HepG2 (cell line): ENCODE measurements around the gene HDAC8.

Experiments used
- CTCF ChIP-seq: sonication (generic); formaldehyde crosslinking; IDR thresholded peaks from 2 replicates; pipeline ENCODE4 v1.5.0; 2020; ENCODE audit warnings: mild to moderate bottlenecking, missing genetic modification reagents, moderate library complexity
- MAFK ChIP-seq, 2 experiments: IDR thresholded peaks in 1 of 2; conservative IDR thresholded peaks in 1 of 2; 2 replicates each; pipeline ENCODE4 v1.6.1; 2011; ENCODE audit warnings: improper control_type of control experiment in 2 of 2, low read length in 2 of 2
- SMC3 ChIP-seq: IDR thresholded peaks from 2 replicates; pipeline ENCODE4 v1.6.1; 2011; ENCODE audit warnings: low read length, improper control_type of control experiment
- ZBTB1 ChIP-seq: sonication (generic); formaldehyde crosslinking; IDR thresholded peaks from 2 replicates; pipeline ENCODE4 v1.4.0; 2020; ENCODE audit warnings: missing genetic modification reagents, borderline replicate concordance
- ZFX ChIP-seq: sonication (generic); formaldehyde crosslinking; IDR thresholded peaks from 2 replicates; pipeline ENCODE4 v1.4.0; 2020; ENCODE audit warnings: mild to moderate bottlenecking, low read depth, missing genetic modification reagents, moderate library complexity

GRCh38 chrX:72621163-72621562, 48.5 kb upstream of the HDAC8 start:
- TF ChIP-seq CTCF (no peak), SMC3 (no peak), MAFK (conservative IDR thresholded peaks at IDR 0.05 in 1 of 2, IDR thresholded peaks at IDR 0.05 in 1 of 2; ENCODE audit: low read length in 2 of 2) (peak; percentile 45 to 57; a peak in 3 of 4 replicates), ZFX (CRISPR knock-in tag) (no peak), ZBTB1 (no peak)
